Uterus (tissue), 2 donors: ENCODE results near the gene KSR2.

Experiments used
- CTCF ChIP-seq, 4 experiments: fragments of 200-600 bp in 2 of 4; fragments of 450-650 bp in 2 of 4; sonication (generic) in 2 of 4; IDR thresholded peaks; one replicate each; pipeline ENCODE4 v1.5.1; 2016 to 2019; ENCODE audit warnings: antibody characterized with exemption in 4 of 4, mild to moderate bottlenecking in 2 of 4, moderate library complexity in 1 of 4
- POLR2A ChIP-seq, 2 donors: fragments of 450-650 bp; IDR thresholded peaks; one replicate each; pipeline ENCODE4 v1.6.1; 2016; ENCODE audit warnings: antibody characterized with exemption in 2 of 2, mild to moderate bottlenecking in 1 of 2, moderate library complexity in 1 of 2

DNA sequence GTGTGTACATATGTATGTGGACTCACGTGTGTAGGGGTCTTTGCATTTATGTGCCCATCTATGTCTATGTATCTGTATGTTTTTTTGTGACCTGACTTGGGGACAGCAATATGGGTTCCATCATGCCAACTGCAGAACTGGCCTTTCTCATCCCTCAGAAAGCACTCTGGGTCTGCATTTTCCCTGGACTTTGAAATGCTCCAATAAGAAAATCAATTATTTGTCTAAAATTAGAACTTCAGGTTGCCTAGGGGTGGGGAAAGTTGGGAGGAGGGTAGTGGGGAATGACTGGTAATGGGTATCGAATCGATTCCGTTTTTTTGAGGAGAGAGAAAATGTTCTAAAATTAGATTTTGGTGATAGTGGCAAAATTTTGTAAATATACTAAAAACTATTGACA, 466.6 kb downstream of the KSR2 start:
- no peak for TF ChIP-seq CTCF (IDR thresholded peaks at IDR 0.05)
- no peak for TF ChIP-seq POLR2A (IDR thresholded peaks at IDR 0.05)
